ENCODE results near the gene PBX3. TPM values are rescaled to one million over a fixed set of nuclear protein-coding genes. Genes with fewer than 3 reads are reported as not detected.
A peak's percentile ranks its signal among the peaks of the same experiment; 100 is the strongest.

PBX3 gene
- total and polyA plus RNA-seq, 9 of the 15 experiments (the other 6 are each of a cell fraction or from before 2014, with no cell fraction given): 0.14 to 5.8 (median 0.92) TPM

DNA sequence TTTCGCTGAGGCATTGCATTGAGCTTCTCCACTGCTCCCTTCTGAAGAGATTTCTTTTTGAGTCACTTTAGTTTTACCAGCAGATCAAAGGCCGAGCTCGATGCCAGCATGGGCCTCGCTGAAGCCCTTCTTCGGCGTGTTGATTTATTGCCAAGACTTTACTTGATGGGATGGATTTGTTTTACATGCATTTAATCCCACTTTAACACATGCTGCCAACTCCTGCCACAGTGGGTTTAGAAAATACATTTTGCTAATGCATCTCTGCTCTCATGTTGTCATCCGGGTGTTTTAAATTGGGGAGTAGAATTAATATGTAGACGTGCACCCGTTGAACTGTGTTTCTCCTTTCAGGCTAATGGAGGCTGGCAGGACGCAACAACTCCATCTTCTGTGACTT lies 218.3 kb downstream of the PBX3 start:
- no TSS peak for BruUV-seq (replicated peaks)
- Histone ChIP-seq H3K4me1 (replicated peaks in 1 of 2; ENCODE audit: control insufficient read depth in 2 of 2, insufficient read depth in 2 of 2, low read length in 2 of 2) (no peaks in the 10 kb centered on the region), H3K27me3 (ENCODE audit: control insufficient read depth in 2 of 2, insufficient read depth in 2 of 2, low read length in 2 of 2) (peaks cover 4 to 13% of the 10 kb centered on the region in 2 experiments; a peak in 3 of 5 replicates), H3K27ac (ENCODE audit: extremely low read depth, low read depth, low read length) (no peak overlapping the region), H4K20me1 (replicated peaks; ENCODE audit: control insufficient read depth, insufficient read depth, low read length) (no peaks in the 10 kb centered on the region), H2AFZ (ENCODE audit: low read depth, low read length) (no peak overlapping the region), H3K79me2 (ENCODE audit: control insufficient read depth, insufficient read depth, low read length) (no peaks in the 10 kb centered on the region), H3K4me3 (no peak overlapping the region), H3K9me3 (replicated peaks; ENCODE audit: control insufficient read depth, insufficient read depth, low read depth, low read length) (no peaks in the 10 kb centered on the region), H3K9me1 (ENCODE audit: control insufficient read depth, insufficient read depth, low read length) (no peaks in the 10 kb centered on the region), H3K9ac (ENCODE audit: insufficient read depth in 1 of 2, low read depth in 2 of 2, low read length in 2 of 2) (no peak overlapping the region), H3K4me2 (ENCODE audit: insufficient read depth, low read length) (no peak overlapping the region), H3K36me3 (ENCODE audit: control insufficient read depth, insufficient read depth, low read length) (no peaks in the 10 kb centered on the region)
- CTCF ChIA-PET (ENCODE audit: low intra/inter-chr PET ratio): no interaction called here
- intact Hi-C loops (cut with micrococcal nuclease) (no loop called here), in situ Hi-C loops (cut with MboI) (no loop called here)
- ATAC-seq: no peak
- no peak for DNase-seq (ENCODE audit: extremely low read depth in 1 of 4, low spot score in 3 of 4)
- under 1% methylated on average over 10 of the region's 10 CpGs for WGBS (ENCODE audit: insufficient coverage, low coverage, missing lambda C conversion rate)
- no peak for TF ChIP-seq TCF7 (IDR thresholded peaks at IDR 0.05; ENCODE audit: borderline replicate concordance)
- TF ChIP-seq, protein P1, sequence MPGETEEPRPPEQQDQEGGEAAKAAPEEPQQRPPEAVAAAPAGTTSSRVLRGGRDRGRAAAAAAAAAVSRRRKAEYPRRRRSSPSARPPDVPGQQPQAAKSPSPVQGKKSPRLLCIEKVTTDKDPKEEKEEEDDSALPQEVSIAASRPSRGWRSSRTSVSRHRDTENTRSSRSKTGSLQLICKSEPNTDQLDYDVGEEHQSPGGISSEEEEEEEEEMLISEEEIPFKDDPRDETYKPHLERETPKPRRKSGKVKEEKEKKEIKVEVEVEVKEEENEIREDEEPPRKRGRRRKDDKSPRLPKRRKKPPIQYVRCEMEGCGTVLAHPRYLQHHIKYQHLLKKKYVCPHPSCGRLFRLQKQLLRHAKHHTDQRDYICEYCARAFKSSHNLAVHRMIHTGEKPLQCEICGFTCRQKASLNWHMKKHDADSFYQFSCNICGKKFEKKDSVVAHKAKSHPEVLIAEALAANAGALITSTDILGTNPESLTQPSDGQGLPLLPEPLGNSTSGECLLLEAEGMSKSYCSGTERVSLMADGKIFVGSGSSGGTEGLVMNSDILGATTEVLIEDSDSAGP (CRISPR knock-in tag; IDR thresholded peaks at IDR 0.05): no peak
- POLR2A ChIA-PET: interaction anchor here (1.2 to 1.5 kb wide), 2 partner anchors 9 to 35 kb away, joined by 3 read pairs; no protein-coding TSS in a partner anchor
- no peak for FAIRE-seq

DNA sequence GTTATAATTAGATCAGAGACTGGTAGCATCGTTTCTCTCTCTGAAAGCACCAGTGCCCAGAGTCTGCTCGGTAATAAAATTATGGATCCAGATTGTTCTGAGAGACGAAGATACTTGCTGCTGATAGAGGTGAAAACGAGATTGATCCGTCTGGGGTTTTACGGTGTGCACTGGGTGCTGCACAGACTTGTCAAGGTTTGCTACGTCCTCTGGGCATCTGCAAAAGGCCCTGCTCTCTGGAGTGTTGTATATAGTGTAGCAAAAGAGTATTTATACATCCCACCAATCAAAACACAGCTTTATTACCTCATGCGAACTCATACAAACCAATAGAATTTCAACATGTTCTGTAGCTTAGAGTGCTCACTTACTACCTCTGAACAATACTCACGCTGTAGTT lies 219.3 kb downstream of the PBX3 start:
- CTCF ChIA-PET (ENCODE audit: low intra/inter-chr PET ratio): no interaction called here
- POLR2A ChIA-PET: interaction anchor here (1.4 to 1.5 kb wide), 3 partner anchors 10 to 36 kb away, joined by 3 to 4 read pairs (median 3); no protein-coding TSS in a partner anchor
- no TSS peak for BruUV-seq (replicated peaks)
- DNase-seq (ENCODE audit: extremely low read depth in 1 of 4, low spot score in 3 of 4) (no peak), FAIRE-seq (no peak), ATAC-seq (0 out of 3 replicates have a peak, but pooled peaks have one; percentile 42)
- 2% methylated on average over 9 of the region's 9 CpGs for WGBS (ENCODE audit: insufficient coverage, low coverage, missing lambda C conversion rate)
- intact Hi-C loops (cut with micrococcal nuclease) (no loop called here), in situ Hi-C loops (cut with MboI) (no loop called here)
- Histone ChIP-seq H3K36me3 (ENCODE audit: control insufficient read depth, insufficient read depth, low read length) (no peaks in the 10 kb centered on the region), H3K27ac (ENCODE audit: extremely low read depth, low read depth, low read length) (no peak overlapping the region), H4K20me1 (replicated peaks; ENCODE audit: control insufficient read depth, insufficient read depth, low read length) (no peaks in the 10 kb centered on the region), H3K4me2 (ENCODE audit: insufficient read depth, low read length) (no peak overlapping the region), H3K9me1 (ENCODE audit: control insufficient read depth, insufficient read depth, low read length) (no peaks in the 10 kb centered on the region), H3K79me2 (ENCODE audit: control insufficient read depth, insufficient read depth, low read length) (no peaks in the 10 kb centered on the region), H2AFZ (ENCODE audit: low read depth, low read length) (no peak overlapping the region), H3K4me3 (no peak overlapping the region), H3K4me1 (replicated peaks in 1 of 2; ENCODE audit: control insufficient read depth in 2 of 2, insufficient read depth in 2 of 2, low read length in 2 of 2) (no peaks in the 10 kb centered on the region), H3K9me3 (replicated peaks; ENCODE audit: control insufficient read depth, insufficient read depth, low read depth, low read length) (no peaks in the 10 kb centered on the region), H3K9ac (ENCODE audit: insufficient read depth in 1 of 2, low read depth in 2 of 2, low read length in 2 of 2) (no peak overlapping the region), H3K27me3 (ENCODE audit: control insufficient read depth in 2 of 2, insufficient read depth in 2 of 2, low read length in 2 of 2) (peaks cover 4 to 13% of the 10 kb centered on the region in 2 experiments; a peak in 3 of 5 replicates)
- TF ChIP-seq SP1 (CRISPR knock-in tag; IDR thresholded peaks at IDR 0.05) (no peak), FOXJ2 (tag; IDR thresholded peaks at IDR 0.05) (no peak), ATF1 (CRISPR knock-in tag; IDR thresholded peaks at IDR 0.05) (no peak), ATF1 (tag; IDR thresholded peaks at IDR 0.05) (no peak)
